NCI-H226 (cell line): ENCODE results near the gene YOD1.
A peak's percentile ranks its signal among the peaks of the same experiment; 100 is the strongest.
"Not testable (repeated sequence)": the region's sequence is repeated elsewhere in the genome, so short reads cannot be mapped to it uniquely, and the experiment has no call there.

Experiments
- DNase-seq: peaks from one replicate; pipeline ENCODE4 v3.0.0-alpha.2; 2015

Gene YOD1

DNA sequence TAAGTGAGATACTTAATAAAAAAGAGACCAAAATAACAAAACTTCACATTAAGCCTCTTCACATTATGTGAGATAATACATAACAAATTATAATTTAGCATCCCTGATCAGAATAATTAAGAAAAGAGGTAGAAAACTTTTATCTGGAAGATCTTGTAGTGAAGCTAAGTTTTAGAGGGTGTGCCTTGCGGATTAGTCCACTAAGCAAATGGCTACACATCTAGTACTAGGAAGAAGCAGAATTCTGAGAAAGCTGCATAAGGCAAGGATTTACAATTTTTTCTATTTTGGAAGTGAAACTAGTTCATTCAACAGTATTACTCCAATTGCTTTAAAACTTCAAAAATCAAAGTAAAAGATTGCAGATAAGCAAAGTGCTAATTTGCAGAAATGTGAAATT is 3.5 kb downstream of the YOD1 start:
- DNase-seq, result no peak

DNA sequence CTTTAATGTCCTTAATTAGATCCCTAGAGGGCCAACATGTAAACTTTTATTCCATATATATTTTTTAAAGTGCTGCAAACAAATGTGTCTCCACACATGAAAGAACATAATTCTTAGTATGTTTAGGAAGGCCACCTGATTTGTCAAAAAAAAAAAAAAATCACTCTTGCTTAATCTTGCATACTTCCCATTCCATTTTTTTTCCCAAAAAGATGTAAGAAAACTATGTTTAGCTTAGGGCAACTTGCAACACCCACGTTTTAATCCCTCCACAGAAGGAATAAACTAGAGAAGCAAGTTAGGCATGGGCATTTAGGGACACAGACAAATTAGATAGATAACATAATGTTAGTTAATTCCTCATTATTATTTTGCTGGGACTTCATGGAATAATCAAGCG is 5.6 kb downstream of the YOD1 start:
- no peak for DNase-seq

DNA sequence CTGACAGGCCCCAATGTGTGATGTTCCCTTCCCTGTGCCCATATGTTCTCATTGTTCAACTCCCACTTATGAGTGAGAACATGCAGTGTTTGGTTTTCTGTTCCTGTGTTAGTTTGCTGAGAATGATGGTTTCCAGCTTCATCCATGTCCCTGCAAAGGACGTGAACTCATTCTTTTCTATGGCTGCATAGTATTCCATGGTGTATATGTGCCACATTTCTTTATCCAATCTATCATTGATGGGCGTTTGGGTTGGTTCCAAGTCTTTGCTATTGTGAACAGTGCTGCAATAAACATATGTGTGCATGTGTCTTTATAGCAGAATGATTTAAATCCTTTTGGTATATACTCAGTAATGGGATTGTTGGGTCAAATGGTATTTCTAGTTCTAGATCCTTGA is 9.6 kb downstream of the YOD1 start:
- DNase-seq, result not testable (repeated sequence)

DNA sequence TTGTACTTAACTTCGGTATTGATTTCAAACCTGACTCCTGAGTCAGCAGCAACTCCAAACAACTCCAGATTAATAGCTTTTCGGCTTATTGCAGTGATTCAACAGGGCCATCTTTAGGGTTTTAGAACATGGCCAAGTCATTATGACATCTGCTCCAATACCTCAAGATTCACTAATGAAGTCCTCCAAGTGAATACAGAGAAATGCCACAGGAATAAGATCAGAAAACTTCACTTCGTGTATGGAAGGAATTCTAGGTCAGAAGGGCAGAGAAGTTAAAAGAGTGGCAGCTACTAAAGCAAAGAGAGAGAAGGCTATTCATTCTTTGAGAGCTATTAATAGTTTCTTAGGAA is 10.9 kb downstream of the YOD1 start:
- DNase-seq, result no peak

DNA sequence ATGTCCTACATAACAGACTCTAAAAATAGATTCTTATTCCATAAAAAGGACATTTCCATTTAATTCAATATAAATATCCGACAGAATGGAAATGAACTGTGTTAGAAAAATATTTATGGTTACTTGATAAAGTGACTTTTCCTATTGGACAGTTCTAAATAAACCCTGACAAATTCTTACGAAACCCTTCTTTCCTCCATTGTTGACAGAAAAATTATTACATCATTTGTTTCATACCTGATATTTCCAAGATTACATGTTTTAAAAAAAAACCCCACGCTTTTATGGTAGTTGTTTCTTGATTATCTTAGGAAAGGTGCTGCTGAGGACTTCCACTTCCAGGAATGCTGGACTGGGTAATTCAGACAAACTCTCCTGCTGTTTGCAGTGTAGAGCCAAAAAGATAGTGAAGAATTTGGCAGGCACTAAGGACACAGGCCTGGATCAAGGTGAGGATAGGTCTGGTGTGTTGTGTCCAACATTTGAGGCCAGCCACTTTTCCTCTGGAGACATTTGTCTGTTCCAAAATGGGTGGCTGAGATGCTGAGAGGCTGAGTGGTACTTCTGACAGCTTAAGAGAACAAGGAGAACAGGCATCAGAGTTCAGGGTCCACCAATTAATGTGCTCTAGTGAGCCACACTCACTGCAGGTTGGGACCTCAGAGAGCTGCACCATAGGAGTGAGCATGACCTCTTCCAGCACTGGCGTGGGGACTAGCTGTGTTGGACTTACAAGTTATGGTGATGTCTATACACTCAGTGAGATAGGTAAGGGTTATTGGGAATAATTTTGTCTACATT is 11.4 kb downstream of the YOD1 start:
- DNase-seq, result no peak

- DNase-seq, result no peak
Observed at GRCh38 chr1:207036865-207037264, 14.1 kb downstream of the YOD1 start.

DNA sequence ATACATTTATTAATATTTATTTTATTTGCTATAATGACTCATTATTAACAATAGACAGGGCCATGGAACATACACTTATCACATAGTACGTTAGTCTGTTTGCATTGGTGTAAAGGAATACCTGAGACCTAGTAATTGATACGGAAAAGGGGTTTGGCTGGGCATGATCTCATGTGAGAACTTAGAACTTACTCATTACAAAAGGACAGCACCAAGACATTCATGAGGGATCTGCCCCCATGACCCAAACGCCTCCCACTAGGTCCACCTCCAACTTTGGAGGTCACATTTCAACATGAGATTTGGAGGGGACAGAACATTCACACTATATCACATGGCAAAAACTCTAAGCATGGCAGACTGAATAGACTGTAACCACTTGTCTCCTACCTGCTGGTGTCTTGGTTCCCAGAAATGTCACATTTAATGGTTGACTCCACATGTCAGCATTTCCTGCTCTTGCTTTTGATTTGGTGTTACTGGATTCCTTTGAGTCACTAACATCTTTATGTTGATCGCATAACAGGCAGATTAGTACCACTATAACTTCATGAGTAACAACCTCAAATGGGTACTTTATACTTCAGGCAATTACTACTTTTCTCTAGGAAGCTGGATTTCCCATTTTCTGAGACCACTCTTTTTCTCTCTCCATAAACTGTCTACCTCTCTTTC is 15.0 kb downstream of the YOD1 start:
- DNase-seq, result no peak

- peak; percentile 84 for DNase-seq
Observed at GRCh38 chr1:207034998-207035397, 16.0 kb downstream of the YOD1 start.

DNA sequence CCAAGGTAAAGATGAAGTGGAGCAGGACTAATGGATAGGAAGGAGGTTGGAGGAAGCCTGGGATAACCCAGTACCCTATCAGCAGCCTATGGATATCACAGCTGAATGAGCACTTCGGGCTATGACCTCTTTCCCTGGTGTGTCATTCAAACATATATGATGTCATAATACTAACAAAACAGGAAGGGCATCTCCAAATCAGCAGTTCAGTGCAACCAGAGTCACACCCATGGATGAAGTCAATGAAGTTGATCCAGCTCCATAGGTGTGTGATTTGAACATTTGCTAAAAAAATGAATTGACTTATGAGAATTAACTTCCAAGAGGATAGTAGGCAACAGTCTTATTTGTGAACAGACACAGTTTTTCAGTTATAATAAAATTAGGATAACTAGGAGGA is 16.8 kb downstream of the YOD1 start:
- peak; percentile 35 for DNase-seq

DNA sequence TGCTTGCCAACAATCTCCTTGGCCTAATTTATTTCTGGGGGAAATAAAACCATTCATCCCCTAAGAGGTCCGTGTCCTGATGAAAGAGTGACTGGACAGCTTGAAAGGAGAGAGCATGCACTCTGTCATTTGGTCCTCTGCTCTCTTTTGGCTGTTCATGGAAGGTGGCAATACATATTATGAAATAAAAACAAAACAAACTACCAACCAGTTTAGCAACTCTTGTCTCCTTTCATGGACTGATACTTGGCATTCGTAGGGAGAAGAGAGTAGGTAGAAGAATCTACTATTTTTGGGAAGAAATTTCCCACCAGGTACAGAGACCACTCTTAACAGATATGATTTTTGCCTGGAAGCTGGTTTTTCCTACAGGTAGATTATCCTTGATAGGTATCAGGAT is 17.7 kb downstream of the YOD1 start:
- DNase-seq, result no peak

GRCh38 chr1:207032528-207033017 is 18.4 kb downstream of the YOD1 start, which contains the start of gene C1orf116:
TSS of gene C1orf116 (minus strand) at chr1:207032756. CDS start at chr1:207027598, 5,158 bp downstream.
- peak; percentile 79 for DNase-seq

- no peak for DNase-seq
Observed at GRCh38 chr1:207031632-207032264, 19.3 kb downstream of the YOD1 start.

DNA sequence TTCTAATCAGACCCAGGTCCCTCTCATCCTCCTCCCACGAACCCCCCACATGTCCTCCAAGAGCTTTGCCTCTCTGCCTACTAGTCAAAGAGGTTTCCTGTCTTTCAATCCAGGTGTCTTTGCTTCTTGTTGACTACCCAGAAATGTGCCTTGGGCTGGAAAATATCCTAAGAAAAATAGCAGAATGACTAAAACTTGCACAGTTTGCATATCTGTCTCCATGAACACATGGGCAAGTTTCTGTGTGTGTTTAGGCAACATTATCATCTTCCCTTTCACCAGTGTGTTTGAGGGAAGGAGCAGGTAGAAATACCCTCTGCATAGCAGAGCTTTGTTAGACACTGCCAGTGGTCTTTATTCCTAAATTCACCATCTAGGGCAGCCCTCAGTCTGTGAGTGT is 20.0 kb downstream of the YOD1 start:
- DNase-seq, result no peak

GRCh38 chr1:207030522-207031009 is 20.4 kb downstream of the YOD1 start:
- no peak for DNase-seq

GRCh38 chr1:207029701-207030521 is 21.1 kb downstream of the YOD1 start:
- DNase-seq, result no peak

GRCh38 chr1:207028884-207029650 is 21.9 kb downstream of the YOD1 start:
- DNase-seq, result no peak

- DNase-seq, result no peak
Observed at GRCh38 chr1:207027921-207028320, 23.1 kb downstream of the YOD1 start.

DNA sequence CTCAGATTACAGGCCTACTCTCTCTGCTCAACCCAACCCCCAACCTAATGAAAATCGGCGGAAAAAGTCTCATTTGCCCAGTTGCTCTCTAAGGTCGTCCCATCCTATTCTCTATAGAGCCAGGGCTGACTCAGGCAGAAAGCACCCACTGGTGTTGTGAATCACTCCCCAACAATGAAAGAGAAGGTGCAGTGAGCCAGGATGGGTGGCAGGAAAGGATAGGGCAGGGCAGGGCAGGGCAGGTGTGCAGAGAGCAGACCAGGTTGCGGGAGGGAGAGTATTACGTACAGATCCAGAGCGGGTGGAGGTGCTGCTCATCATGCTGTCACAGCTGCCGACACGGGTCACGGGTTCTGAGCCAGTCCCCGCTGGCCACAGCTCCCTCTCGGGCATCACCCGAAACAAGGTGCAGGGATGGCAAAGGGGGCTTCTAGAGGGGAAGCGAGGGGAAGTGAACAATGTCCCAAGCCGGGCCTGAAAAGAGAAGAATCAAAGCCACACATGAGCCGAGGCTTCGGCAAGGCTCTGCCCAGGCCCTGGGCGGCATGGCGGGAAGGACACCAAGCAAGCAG is 23.7 kb downstream of the YOD1 start:
- DNase-seq, result peak; percentile 94

- no peak for DNase-seq
Observed at GRCh38 chr1:207026104-207026534, 24.9 kb downstream of the YOD1 start.

GRCh38 chr1:207025146-207025880 is 25.7 kb downstream of the YOD1 start:
- peak; percentile 70 for DNase-seq
